SK-N-SH treated with all-trans-retinoic acid at 6 μM for 48 hours (cell line): ENCODE data around the gene SETD6.

ENCODE experiments used
- ATAC-seq: fragments of 200-7000 bp; cut with Tn5 transposase; 3 replicates; pipeline ENCODE4 v1.9.1; 2020; ENCODE audit warnings: mild to moderate bottlenecking, moderate library complexity
- ARNTL ChIP-seq: fragments of 450-650 bp; formaldehyde crosslinking; IDR thresholded peaks from 2 replicates; pipeline ENCODE4 v1.5.0; 2020; ENCODE audit warnings: low read depth, mild to moderate bottlenecking, moderate library complexity, borderline replicate concordance
- BACH2 ChIP-seq: fragments of 250-450 bp; sonication (Bioruptor Pico); IDR thresholded peaks from 2 replicates; pipeline ENCODE4 v1.9.0; 2021; ENCODE audit warnings: mild to moderate bottlenecking, borderline replicate concordance
- CSDC2 ChIP-seq: fragments of 250-450 bp; sonication (Bioruptor Pico); IDR thresholded peaks from 2 replicates; pipeline ENCODE4 v1.5.0; 2020; ENCODE audit warnings: mild to moderate bottlenecking, moderate library complexity
- ESRRG ChIP-seq: fragments of 250-450 bp; sonication (Bioruptor Pico); IDR thresholded peaks from 2 replicates; pipeline ENCODE4 v1.6.1; 2021; ENCODE audit warnings: mild to moderate bottlenecking
- GLIS3 ChIP-seq: fragments of 250-450 bp; sonication (Bioruptor Pico); IDR thresholded peaks from 2 replicates; pipeline ENCODE4 v1.5.0; 2020; ENCODE audit warnings: mild to moderate bottlenecking, moderate library complexity
- ISL1 ChIP-seq: fragments of 250-450 bp; sonication (Bioruptor Pico); IDR thresholded peaks from 2 replicates; pipeline ENCODE4 v2.1.2; 2022; ENCODE audit warnings: mild to moderate bottlenecking, moderate library complexity
- OSR1 ChIP-seq: fragments of 250-450 bp; sonication (Bioruptor Pico); IDR thresholded peaks from 2 replicates; pipeline ENCODE4 v1.8.0; 2022; ENCODE audit warnings: moderate library complexity, mild to moderate bottlenecking, inconsistent platforms
- PATZ1 ChIP-seq: fragments of 250-450 bp; sonication (Bioruptor Pico); IDR thresholded peaks from 2 replicates; pipeline ENCODE4 v1.8.0; 2020; ENCODE audit warnings: mild to moderate bottlenecking, moderate library complexity, borderline replicate concordance
- PPARA ChIP-seq: fragments of 250-450 bp; sonication (Bioruptor Pico); IDR thresholded peaks from 2 replicates; pipeline ENCODE4 v1.5.0; 2020; ENCODE audit warnings: mild to moderate bottlenecking, borderline replicate concordance
- RARB ChIP-seq: fragments of 250-450 bp; sonication (Bioruptor Pico); IDR thresholded peaks from 2 replicates; pipeline ENCODE4 v1.8.0; 2021; ENCODE audit warnings: mild to moderate bottlenecking, moderate library complexity
- SNAI2 ChIP-seq: fragments of 250-450 bp; sonication (Bioruptor Pico); IDR thresholded peaks from 2 replicates; pipeline ENCODE4 v1.5.0; 2020; ENCODE audit warnings: mild to moderate bottlenecking, moderate library complexity
- TCF4 ChIP-seq: fragments of 250-450 bp; sonication (Bioruptor Pico); IDR thresholded peaks from 2 replicates; pipeline ENCODE4 v1.8.0; 2021; ENCODE audit warnings: mild to moderate bottlenecking, moderate library complexity, borderline replicate concordance
- TOX ChIP-seq: fragments of 250-450 bp; sonication (Bioruptor Pico); IDR thresholded peaks from 2 replicates; pipeline ENCODE4 v1.8.0; 2021; ENCODE audit warnings: mild to moderate bottlenecking, moderate library complexity, borderline replicate concordance
- ZC3H10 ChIP-seq: fragments of 250-450 bp; sonication (Bioruptor Pico); IDR thresholded peaks from 2 replicates; pipeline ENCODE4 v1.5.1; 2021; ENCODE audit warnings: mild to moderate bottlenecking, moderate library complexity
- ZFP3 ChIP-seq: fragments of 250-450 bp; sonication (Bioruptor Pico); IDR thresholded peaks from 2 replicates; pipeline ENCODE4 v1.5.0; 2020; ENCODE audit warnings: mild to moderate bottlenecking, moderate library complexity
- ZNF565 ChIP-seq: fragments of 450-650 bp; formaldehyde crosslinking; conservative IDR thresholded peaks from 2 replicates; pipeline ENCODE4 v1.5.0; 2020; ENCODE audit warnings: low read depth, mild to moderate bottlenecking, moderate library complexity
- ZNF70 ChIP-seq: fragments of 450-650 bp; formaldehyde crosslinking; IDR thresholded peaks from 2 replicates; pipeline ENCODE4 v1.5.0; 2020; ENCODE audit warnings: mild to moderate bottlenecking, moderate library complexity
- ZNF8 ChIP-seq: fragments of 450-650 bp; formaldehyde crosslinking; IDR thresholded peaks from 2 replicates; pipeline ENCODE4 v1.5.0; 2020; ENCODE audit warnings: mild to moderate bottlenecking, moderate library complexity
- TF ChIP-seq, protein P1 (sequence below): fragments of 250-450 bp; sonication (Bioruptor Pico); IDR thresholded peaks from 2 replicates; pipeline ENCODE4 v1.5.1; 2020; ENCODE audit warnings: low read depth, mild to moderate bottlenecking, moderate library complexity
- TF ChIP-seq, protein P2 (sequence below): fragments of 250-450 bp; sonication (Bioruptor Pico); IDR thresholded peaks from 2 replicates; pipeline ENCODE4 v1.5.1; 2021; ENCODE audit warnings: mild to moderate bottlenecking, moderate library complexity
- TF ChIP-seq, protein P3 (sequence below): fragments of 250-450 bp; sonication (Bioruptor Pico); IDR thresholded peaks from 2 replicates; pipeline ENCODE4 v1.8.0; 2021; ENCODE audit warnings: low read depth, mild to moderate bottlenecking, moderate library complexity, borderline replicate concordance

SETD6 gene

GRCh38 chr16:58541711-58542110, 26.4 kb downstream of the SETD6 start:
- ATAC-seq = no peak
- TF ChIP-seq CSDC2 (no peak), PPARA (CRISPR knock-in tag) (no peak), ESRRG (CRISPR knock-in tag) (no peak), ISL1 (CRISPR knock-in tag) (no peak), ZNF565 (CRISPR knock-in tag) (no peak), GLIS3 (CRISPR knock-in tag) (no peak)
- TF ChIP-seq, protein P1, sequence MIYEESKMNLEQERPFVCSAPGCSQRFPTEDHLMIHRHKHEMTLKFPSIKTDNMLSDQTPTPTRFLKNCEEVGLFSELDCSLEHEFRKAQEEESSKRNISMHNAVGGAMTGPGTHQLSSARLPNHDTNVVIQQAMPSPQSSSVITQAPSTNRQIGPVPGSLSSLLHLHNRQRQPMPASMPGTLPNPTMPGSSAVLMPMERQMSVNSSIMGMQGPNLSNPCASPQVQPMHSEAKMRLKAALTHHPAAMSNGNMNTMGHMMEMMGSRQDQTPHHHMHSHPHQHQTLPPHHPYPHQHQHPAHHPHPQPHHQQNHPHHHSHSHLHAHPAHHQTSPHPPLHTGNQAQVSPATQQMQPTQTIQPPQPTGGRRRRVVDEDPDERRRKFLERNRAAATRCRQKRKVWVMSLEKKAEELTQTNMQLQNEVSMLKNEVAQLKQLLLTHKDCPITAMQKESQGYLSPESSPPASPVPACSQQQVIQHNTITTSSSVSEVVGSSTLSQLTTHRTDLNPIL = no peak

DNA sequence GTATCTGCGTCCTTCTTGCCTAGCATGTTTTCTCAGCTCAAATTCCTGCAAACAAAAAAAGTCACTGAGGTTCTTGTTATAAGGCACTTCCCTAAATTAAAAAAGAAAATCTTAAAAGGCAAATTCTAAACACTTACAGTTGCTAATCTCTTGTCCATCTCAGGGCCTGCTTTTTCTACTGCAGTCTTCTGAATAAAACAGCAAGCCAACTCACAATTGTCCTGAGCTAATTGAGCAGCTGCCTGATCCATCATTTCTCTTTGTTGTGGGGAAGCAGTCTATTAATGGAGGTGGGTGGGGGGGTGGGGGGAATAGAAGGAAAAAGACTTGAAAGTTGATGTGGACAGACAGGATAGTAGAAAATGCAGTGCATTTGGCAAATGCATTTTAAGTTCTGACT, 27.0 kb downstream of the SETD6 start:
- no peak for ATAC-seq
- no peak for TF ChIP-seq SNAI2 (CRISPR knock-in tag)
- no peak for TF ChIP-seq OSR1 (CRISPR knock-in tag)

- TF ChIP-seq ZFP3 (CRISPR knock-in tag) (no peak), ZNF70 (no peak), PPARA (CRISPR knock-in tag) (no peak), CSDC2 (no peak), ZNF8 (CRISPR knock-in tag) (no peak), PATZ1 (CRISPR knock-in tag) (no peak), ARNTL (CRISPR knock-in tag) (no peak), TOX (no peak), ISL1 (CRISPR knock-in tag) (no peak)
- TF ChIP-seq, protein P1 = no peak
- TF ChIP-seq, protein P2, sequence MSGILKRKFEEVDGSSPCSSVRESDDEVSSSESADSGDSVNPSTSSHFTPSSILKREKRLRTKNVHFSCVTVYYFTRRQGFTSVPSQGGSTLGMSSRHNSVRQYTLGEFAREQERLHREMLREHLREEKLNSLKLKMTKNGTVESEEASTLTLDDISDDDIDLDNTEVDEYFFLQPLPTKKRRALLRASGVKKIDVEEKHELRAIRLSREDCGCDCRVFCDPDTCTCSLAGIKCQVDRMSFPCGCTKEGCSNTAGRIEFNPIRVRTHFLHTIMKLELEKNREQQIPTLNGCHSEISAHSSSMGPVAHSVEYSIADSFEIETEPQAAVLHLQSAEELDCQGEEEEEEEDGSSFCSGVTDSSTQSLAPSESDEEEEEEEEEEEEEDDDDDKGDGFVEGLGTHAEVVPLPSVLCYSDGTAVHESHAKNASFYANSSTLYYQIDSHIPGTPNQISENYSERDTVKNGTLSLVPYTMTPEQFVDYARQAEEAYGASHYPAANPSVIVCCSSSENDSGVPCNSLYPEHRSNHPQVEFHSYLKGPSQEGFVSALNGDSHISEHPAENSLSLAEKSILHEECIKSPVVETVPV (CRISPR knock-in tag) = no peak
- ATAC-seq = no peak
Observed at GRCh38 chr16:58543685-58544084, 28.4 kb downstream of the SETD6 start.

- ATAC-seq = no peak
- TF ChIP-seq ZNF8 (CRISPR knock-in tag) (no peak), RARB (CRISPR knock-in tag) (no peak), GLIS3 (CRISPR knock-in tag) (no peak), ZNF565 (CRISPR knock-in tag) (no peak), TOX (no peak)
- TF ChIP-seq, protein P3, sequence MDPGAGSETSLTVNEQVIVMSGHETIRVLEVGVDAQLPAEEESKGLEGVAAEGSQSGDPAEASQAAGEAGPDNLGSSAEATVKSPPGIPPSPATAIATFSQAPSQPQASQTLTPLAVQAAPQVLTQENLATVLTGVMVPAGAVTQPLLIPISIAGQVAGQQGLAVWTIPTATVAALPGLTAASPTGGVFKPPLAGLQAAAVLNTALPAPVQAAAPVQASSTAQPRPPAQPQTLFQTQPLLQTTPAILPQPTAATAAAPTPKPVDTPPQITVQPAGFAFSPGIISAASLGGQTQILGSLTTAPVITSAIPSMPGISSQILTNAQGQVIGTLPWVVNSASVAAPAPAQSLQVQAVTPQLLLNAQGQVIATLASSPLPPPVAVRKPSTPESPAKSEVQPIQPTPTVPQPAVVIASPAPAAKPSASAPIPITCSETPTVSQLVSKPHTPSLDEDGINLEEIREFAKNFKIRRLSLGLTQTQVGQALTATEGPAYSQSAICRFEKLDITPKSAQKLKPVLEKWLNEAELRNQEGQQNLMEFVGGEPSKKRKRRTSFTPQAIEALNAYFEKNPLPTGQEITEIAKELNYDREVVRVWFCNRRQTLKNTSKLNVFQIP (CRISPR knock-in tag) = no peak
Observed at GRCh38 chr16:58548378-58548777, 33.1 kb downstream of the SETD6 start.

DNA sequence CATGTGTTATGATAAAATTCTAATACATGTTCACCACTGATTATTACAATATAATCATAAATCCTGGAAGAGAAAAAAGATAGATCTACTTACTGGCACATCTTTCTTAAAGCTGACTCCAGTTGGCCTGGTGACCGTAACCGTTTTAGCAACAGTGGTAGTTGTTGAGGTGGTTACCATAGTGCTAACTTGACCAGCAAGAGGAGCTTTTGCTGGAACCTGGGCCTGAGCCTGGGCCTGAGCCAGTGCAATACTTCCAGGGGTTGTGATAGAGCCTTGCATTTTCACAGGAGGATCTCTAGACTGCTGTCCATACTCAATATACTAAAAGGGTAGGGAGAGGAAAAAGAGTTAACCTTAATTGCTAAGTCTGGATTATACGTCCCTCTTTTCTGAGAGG, 36.2 kb downstream of the SETD6 start:
- peak; percentile 55; the same call in 2 of the 3 replicates for ATAC-seq
- TF ChIP-seq RARB (CRISPR knock-in tag) (no peak), TOX (no peak), CSDC2 (no peak), ZC3H10 (CRISPR knock-in tag) (no peak), GLIS3 (CRISPR knock-in tag) (no peak), OSR1 (CRISPR knock-in tag) (no peak), BACH2 (no peak), ZNF565 (CRISPR knock-in tag) (no peak), ARNTL (CRISPR knock-in tag) (no peak), ZFP3 (CRISPR knock-in tag) (no peak), TCF4 (no peak), PATZ1 (CRISPR knock-in tag) (no peak), ISL1 (CRISPR knock-in tag) (no peak)
- TF ChIP-seq, protein P3 (CRISPR knock-in tag) = no peak
